Vagina (tissue), 2 donors: ENCODE results near the gene CLRN3.

Source experiments
- POLR2A ChIP-seq, 2 donors: fragments of 450-650 bp; IDR thresholded peaks; one replicate each; pipeline ENCODE4 v1.6.1; 2017; ENCODE audit warnings: antibody characterized with exemption in 2 of 2, mild to moderate bottlenecking in 2 of 2, moderate library complexity in 2 of 2
- TF ChIP-seq, protein P1 (sequence below), 3 experiments: fragments of 450-650 bp in 2 of 3; fragments of 200-600 bp in 1 of 3; sonication (generic) in 1 of 3; IDR thresholded peaks; one replicate each; pipeline ENCODE4 v1.5.1; 2017 to 2019; ENCODE audit warnings: antibody characterized with exemption in 3 of 3, mild to moderate bottlenecking in 2 of 3, moderate library complexity in 2 of 3

GRCh38 chr10:127940866-127941640 lies 48.3 kb upstream of the CLRN3 start:
- TF ChIP-seq, protein P1, sequence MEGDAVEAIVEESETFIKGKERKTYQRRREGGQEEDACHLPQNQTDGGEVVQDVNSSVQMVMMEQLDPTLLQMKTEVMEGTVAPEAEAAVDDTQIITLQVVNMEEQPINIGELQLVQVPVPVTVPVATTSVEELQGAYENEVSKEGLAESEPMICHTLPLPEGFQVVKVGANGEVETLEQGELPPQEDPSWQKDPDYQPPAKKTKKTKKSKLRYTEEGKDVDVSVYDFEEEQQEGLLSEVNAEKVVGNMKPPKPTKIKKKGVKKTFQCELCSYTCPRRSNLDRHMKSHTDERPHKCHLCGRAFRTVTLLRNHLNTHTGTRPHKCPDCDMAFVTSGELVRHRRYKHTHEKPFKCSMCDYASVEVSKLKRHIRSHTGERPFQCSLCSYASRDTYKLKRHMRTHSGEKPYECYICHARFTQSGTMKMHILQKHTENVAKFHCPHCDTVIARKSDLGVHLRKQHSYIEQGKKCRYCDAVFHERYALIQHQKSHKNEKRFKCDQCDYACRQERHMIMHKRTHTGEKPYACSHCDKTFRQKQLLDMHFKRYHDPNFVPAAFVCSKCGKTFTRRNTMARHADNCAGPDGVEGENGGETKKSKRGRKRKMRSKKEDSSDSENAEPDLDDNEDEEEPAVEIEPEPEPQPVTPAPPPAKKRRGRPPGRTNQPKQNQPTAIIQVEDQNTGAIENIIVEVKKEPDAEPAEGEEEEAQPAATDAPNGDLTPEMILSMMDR (IDR thresholded peaks at IDR 0.05), result no peak
- no peak for TF ChIP-seq POLR2A (IDR thresholded peaks at IDR 0.05)
